ENCODE results near the gene ELOVL4. TPM values are rescaled to one million over a fixed set of nuclear protein-coding genes. Genes with fewer than 3 reads are reported as not detected.

Gene ELOVL4
- total and polyA plus RNA-seq, 11 donors, result 0.09 to 0.48 (median 0.20) TPM

GRCh38 chr6:79989641-79990040, 42.3 kb upstream of the ELOVL4 start:
- Histone ChIP-seq H3K4me1 (no peaks in the 10 kb centered on the region), H3K9me3 (no peaks in the 10 kb centered on the region), H3K27me3 (peaks cover 0 to 2% (median 0%) of the 10 kb centered on the region in 9 donors), H3K4me3 (no peak overlapping the region), H3K36me3 (no peaks in the 10 kb centered on the region), H3K27ac (no peak overlapping the region)
- TF ChIP-seq POLR2A (IDR thresholded peaks at IDR 0.05) (no peak), CTCF (IDR thresholded peaks at IDR 0.05) (no peak)
- intact Hi-C loops (cut with DNase I), result no loop called here
- ATAC-seq (no peak), DNase-seq (no peak)
- WGBS, 4 donors, result 88 to 92% (median 91%) methylated on average over 1 of the region's 1 CpG

- Histone ChIP-seq H3K9me3 (no peaks in the 10 kb centered on the region), H3K27me3 (peaks cover 0 to 3% (median 0%) of the 10 kb centered on the region in 9 donors), H3K27ac (no peak overlapping the region), H3K4me1 (no peaks in the 10 kb centered on the region), H3K36me3 (no peaks in the 10 kb centered on the region), H3K4me3 (no peak overlapping the region)
- TF ChIP-seq CTCF (IDR thresholded peaks at IDR 0.05) (no peak), POLR2A (IDR thresholded peaks at IDR 0.05) (no peak)
- intact Hi-C loops (cut with DNase I), result no loop called here
- ATAC-seq (no peak), DNase-seq (no peak)
Measured at GRCh38 chr6:79985128-79985527, 37.8 kb upstream of the ELOVL4 start.

GRCh38 chr6:79984261-79984660, 36.9 kb upstream of the ELOVL4 start:
- Histone ChIP-seq H3K4me1 (no peaks in the 10 kb centered on the region), H3K36me3 (no peaks in the 10 kb centered on the region), H3K27me3 (peaks cover 0 to 3% (median 0%) of the 10 kb centered on the region in 9 donors), H3K9me3 (no peaks in the 10 kb centered on the region), H3K27ac (no peak overlapping the region), H3K4me3 (no peak overlapping the region)
- TF ChIP-seq POLR2A (IDR thresholded peaks at IDR 0.05), result no peak
- TF ChIP-seq CTCF (IDR thresholded peaks at IDR 0.05), result no peak
- no peak for DNase-seq
- 29 to 71% (median 64%) methylated on average over 2 of the region's 2 CpGs for WGBS, 4 donors
- ATAC-seq, result no peak
- intact Hi-C loops (cut with DNase I), result no loop called here

DNA sequence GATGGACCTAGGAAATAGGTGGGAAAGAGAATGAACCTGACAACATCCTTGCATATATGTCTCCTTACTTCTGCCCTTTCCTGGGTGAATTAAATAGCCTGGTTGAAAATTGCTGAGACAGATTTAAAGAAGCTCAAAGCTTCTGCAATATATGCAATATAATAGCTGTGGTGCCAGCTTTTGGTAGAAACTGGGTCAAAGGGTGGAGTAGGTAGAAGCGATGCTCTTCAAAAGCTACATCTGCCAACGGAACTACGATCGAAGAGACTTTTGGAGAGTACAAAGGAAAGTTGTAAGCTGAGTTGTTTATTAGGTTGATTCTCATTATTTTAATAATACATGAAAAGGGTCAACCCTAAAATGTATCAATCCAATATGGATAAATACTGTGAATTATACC, 34.3 kb upstream of the ELOVL4 start:
- 92 to 96% (median 95%) methylated on average over 4 of the region's 4 CpGs for WGBS, 4 donors
- ATAC-seq (no peak), DNase-seq (no peak)
- Histone ChIP-seq H3K36me3 (no peaks in the 10 kb centered on the region), H3K4me1 (no peaks in the 10 kb centered on the region), H3K4me3 (no peak overlapping the region), H3K9me3 (no peaks in the 10 kb centered on the region), H3K27ac (no peak overlapping the region), H3K27me3 (peaks cover 0 to 3% (median 0%) of the 10 kb centered on the region in 9 donors)
- TF ChIP-seq POLR2A (IDR thresholded peaks at IDR 0.05) (no peak), CTCF (IDR thresholded peaks at IDR 0.05) (no peak)
- intact Hi-C loops (cut with DNase I), result no loop called here
